GM23248 (cell line): ENCODE data around the gene DNAI7. TPM values are rescaled to one million over a fixed set of nuclear protein-coding genes. Genes with fewer than 3 reads are reported as not detected.

Experiments used
- DNase-seq: peaks from one replicate; pipeline ENCODE4 v3.0.0-alpha.2; 2015
- H2AFZ ChIP-seq: fragments of 200-600 bp; sonication (generic); 2 replicates; pipeline ENCODE4 v1.6.1; 2016; ENCODE audit warnings: antibody characterized with exemption
- H3F3A ChIP-seq: fragments of 200-600 bp; sonication (generic); 2 replicates; pipeline ENCODE4 v1.6.1; 2016; ENCODE audit warnings: mild to moderate bottlenecking, antibody characterized with exemption, mixed run types; ENCODE audit not compliant: insufficient read depth
- H3K27ac ChIP-seq: fragments of 200-600 bp; sonication (generic); 2 replicates; pipeline ENCODE4 v1.5.1; 2016; ENCODE audit warnings: mild to moderate bottlenecking
- H3K27me3 ChIP-seq: fragments of 200-600 bp; sonication (generic); replicated peaks from 2 replicates; pipeline ENCODE4 v1.6.1; 2016; ENCODE audit warnings: mild to moderate bottlenecking; ENCODE audit not compliant: insufficient read depth
- H3K36me3 ChIP-seq: fragments of 200-600 bp; sonication (generic); 2 replicates; pipeline ENCODE4 v1.6.1; 2016; ENCODE audit warnings: low read depth, mild to moderate bottlenecking
- H3K4me1 ChIP-seq: fragments of 200-600 bp; sonication (generic); 2 replicates; pipeline ENCODE4 v1.6.1; 2016; ENCODE audit warnings: mild to moderate bottlenecking; ENCODE audit not compliant: insufficient read depth
- H3K4me2 ChIP-seq: fragments of 200-600 bp; sonication (generic); one replicate; pipeline ENCODE4 v1.6.1; 2016; ENCODE audit warnings: mild to moderate bottlenecking; ENCODE audit not compliant: unreplicated experiment
- H3K4me3 ChIP-seq: fragments of 200-600 bp; sonication (generic); 2 replicates; pipeline ENCODE4 v1.5.1; 2016; ENCODE audit warnings: mild to moderate bottlenecking
- H3K79me2 ChIP-seq: fragments of 200-600 bp; sonication (generic); 2 replicates; pipeline ENCODE4 v1.6.1; 2016; ENCODE audit warnings: mild to moderate bottlenecking; ENCODE audit not compliant: insufficient read depth
- H3K9ac ChIP-seq: fragments of 200-600 bp; sonication (generic); 2 replicates; pipeline ENCODE4 v1.6.1; 2016; ENCODE audit warnings: mild to moderate bottlenecking
- H3K9me2 ChIP-seq: fragments of 200-600 bp; sonication (generic); 2 replicates; pipeline ENCODE4 v1.6.1; 2016; ENCODE audit warnings: mixed run types, mild to moderate bottlenecking, moderate library complexity; ENCODE audit not compliant: insufficient read depth
- H3K9me3 ChIP-seq: fragments of 200-600 bp; sonication (generic); one replicate; pipeline ENCODE4 v1.6.1; 2017; ENCODE audit warnings: low read depth
- H4K20me1 ChIP-seq: fragments of 200-600 bp; sonication (generic); 2 replicates; pipeline ENCODE4 v1.6.0; 2016; ENCODE audit not compliant: insufficient read depth
- EZH2 ChIP-seq: fragments of 200-600 bp; sonication (generic); IDR thresholded peaks from 2 replicates; pipeline ENCODE4 v1.6.1; 2018; ENCODE audit warnings: antibody characterized with exemption, mild to moderate bottlenecking; ENCODE audit not compliant: insufficient read depth, poor library complexity, severe bottlenecking
- EZH2phosphoT487 ChIP-seq: fragments of 200-600 bp; sonication (generic); IDR thresholded peaks from 2 replicates; pipeline ENCODE4 v1.6.1; 2018; ENCODE audit warnings: antibody characterized with exemption, moderate library complexity, mild to moderate bottlenecking, low read depth; ENCODE audit not compliant: insufficient read depth
- WGBS, 2 experiments: methylation state at CpG; one replicate each; pipeline ENCODE4 v1.1.6; 2015 to 2017; ENCODE audit warnings: low lambda C conversion rate in 2 of 2, low coverage in 1 of 2; ENCODE audit errors: missing lambda C conversion rate in 2 of 2; 5-methylcytosine and 5-hydroxymethylcytosine counted together
- in situ Hi-C: fragments of 300-500 bp; cut with MboI; formaldehyde crosslinking; loops from 2 replicates; pipeline ENCODE4 v1.15.0; 2020
- polyA plus RNA-seq: library from polyadenylated mRNA; unstranded; fragments of >200 nt; fragmentation: Nextera tagmentation; extraction: Ambion mirVana; gene quantifications from 2 replicates; pipeline ENCODE4 v1.2.1, GENCODE V29; 2016
- total RNA-seq: library from RNA; depleted of rRNA; stranded (reverse); fragments of >200 nt; shearing (Covaris generic); gene quantifications from 2 replicates; pipeline ENCODE4 v1.2.3, GENCODE V29; 2014

DNAI7 gene
- total and polyA plus RNA-seq, 2 experiments from 2014 or later = not detected

GRCh38 chr12:25208554-25208953 lies 13.6 kb upstream of the DNAI7 start:
- H3K4me2 ChIP-seq = no peak overlapping the region
- no peaks in the 10 kb centered on the region for H3K27me3 ChIP-seq
- peaks cover 38% of the 10 kb centered on the region for H3K36me3 ChIP-seq
- peaks cover 9% of the 10 kb centered on the region for H3K79me2 ChIP-seq
- no peaks in the 10 kb centered on the region for H3F3A ChIP-seq
- no peak overlapping the region for H2AFZ ChIP-seq
- no peaks in the 10 kb centered on the region for H4K20me1 ChIP-seq
- no peaks in the 10 kb centered on the region for H3K4me1 ChIP-seq
- H3K4me3 ChIP-seq = no peak overlapping the region
- no peak for DNase-seq
- no peak for TF ChIP-seq EZH2
- 0 out of 2 replicates have a peak overlapping the region, but pooled peaks have one; percentile 20 for H3K27ac ChIP-seq
- no peak overlapping the region for H3K9ac ChIP-seq
- H3K9me2 ChIP-seq = no peaks in the 10 kb centered on the region
- 59 to 65% methylated on average over 1 of the region's 1 CpG for WGBS, 2 experiments
- H3K9me3 ChIP-seq = no peaks in the 10 kb centered on the region
- in situ Hi-C loops = no loop called here

GRCh38 chr12:25207846-25208245 lies 12.9 kb upstream of the DNAI7 start:
- no peaks in the 10 kb centered on the region for H3K9me2 ChIP-seq
- in situ Hi-C loops = no loop called here
- peaks cover 38% of the 10 kb centered on the region for H3K36me3 ChIP-seq
- no peak overlapping the region for H3K27ac ChIP-seq
- 61 to 65% methylated on average over 1 of the region's 1 CpG for WGBS, 2 experiments
- H3K9ac ChIP-seq = no peak overlapping the region
- H3F3A ChIP-seq = no peaks in the 10 kb centered on the region
- no peak overlapping the region for H2AFZ ChIP-seq
- H3K4me2 ChIP-seq = no peak overlapping the region
- no peaks in the 10 kb centered on the region for H3K27me3 ChIP-seq
- no peak overlapping the region for H3K4me3 ChIP-seq
- H3K9me3 ChIP-seq = no peaks in the 10 kb centered on the region
- no peaks in the 10 kb centered on the region for H3K4me1 ChIP-seq
- no peak for TF ChIP-seq EZH2
- no peak for TF ChIP-seq EZH2phosphoT487
- H4K20me1 ChIP-seq = no peaks in the 10 kb centered on the region
- H3K79me2 ChIP-seq = 0 out of 2 replicates have a peak, but pooled peaks cover 8% of the 10 kb centered on the region
- DNase-seq = no peak

- WGBS, 2 experiments = 98 to 100% methylated on average over 6 of the region's 6 CpGs
- in situ Hi-C loops = no loop called here
- Histone ChIP-seq H3K4me1 (no peaks in the 10 kb centered on the region), H3K36me3 (peaks cover 38% of the 10 kb centered on the region), H2AFZ (no peak overlapping the region), H4K20me1 (no peaks in the 10 kb centered on the region), H3K4me3 (no peak overlapping the region), H3K27ac (no peak overlapping the region), H3K9me2 (no peaks in the 10 kb centered on the region), H3F3A (no peaks in the 10 kb centered on the region), H3K4me2 (no peak overlapping the region), H3K27me3 (no peaks in the 10 kb centered on the region), H3K9ac (no peak overlapping the region), H3K9me3 (no peaks in the 10 kb centered on the region), H3K79me2 (0 out of 2 replicates have a peak, but pooled peaks cover 8% of the 10 kb centered on the region)
- DNase-seq = no peak
- TF ChIP-seq EZH2phosphoT487 (no peak), EZH2 (no peak)
These were observed 12.5 kb upstream of the DNAI7 start for GRCh38 chr12:25207411-25207810.

- in situ Hi-C loops = no loop called here
These were observed 7.2 kb upstream of the DNAI7 start for GRCh38 chr12:25202137-25202536.

More at GRCh38 chr12:25202137-25202536, 7.2 kb upstream of the DNAI7 start:
- H4K20me1 ChIP-seq = no peaks in the 10 kb centered on the region
- no peak overlapping the region for H3K4me3 ChIP-seq
- 100% methylated on average over 2 of the region's 2 CpGs for WGBS, 2 experiments
- TF ChIP-seq EZH2 (no peak), EZH2phosphoT487 (no peak)
- H3K4me2 ChIP-seq = no peak overlapping the region
- H3K9ac ChIP-seq = no peak overlapping the region
- H3K9me3 ChIP-seq = no peaks in the 10 kb centered on the region
- no peak overlapping the region for H3K27ac ChIP-seq
- H3K27me3 ChIP-seq = no peaks in the 10 kb centered on the region
- 0 out of 2 replicates have a peak, but pooled peaks cover 2% of the 10 kb centered on the region for H3K79me2 ChIP-seq
- no peak for DNase-seq
- no peaks in the 10 kb centered on the region for H3K9me2 ChIP-seq
- H3K36me3 ChIP-seq = peaks cover 12% of the 10 kb centered on the region
- peaks cover 16% of the 10 kb centered on the region for H3F3A ChIP-seq
- no peak overlapping the region for H2AFZ ChIP-seq
- H3K4me1 ChIP-seq = peaks cover 9% of the 10 kb centered on the region; the same call in 1 of the 2 replicates
